Psoas muscle (tissue), 8 donors: Measurements from ENCODE around the gene PSEN1. TPM values are rescaled to one million over a fixed set of nuclear protein-coding genes. Genes with fewer than 3 reads are reported as not detected.
A peak's percentile ranks its signal among the peaks of the same experiment; 100 is the strongest.

Experiments
- ATAC-seq, 4 donors: fragments of 200-7000 bp; cut with Tn5 transposase; one replicate each; pipeline ENCODE4 v1.9.1; 2020; ENCODE audit warnings: moderate library complexity in 3 of 4, mild to moderate bottlenecking in 2 of 4
- DNase-seq, 2 donors: peaks; one replicate each; pipeline ENCODE4 v3.0.0-alpha.2; 2020
- H3K27ac ChIP-seq: fragments of 200-600 bp; one replicate; pipeline ENCODE4 v1.8.0; 2022
- H3K27me3 ChIP-seq, 3 donors: fragments of 200-600 bp in 1 of 3; one replicate each; pipeline versions ENCODE4 v1.6.1 to v1.8.0; 2013 to 2022; ENCODE audit warnings: low read length in 2 of 3, mild to moderate bottlenecking in 2 of 3, moderate library complexity in 1 of 3; ENCODE audit not compliant: insufficient read depth in 3 of 3
- H3K36me3 ChIP-seq, 2 donors: fragments of 200-600 bp in 1 of 2; one replicate each; pipeline versions ENCODE4 v1.6.1 to v1.8.0; 2013 to 2022; ENCODE audit warnings: low read depth in 1 of 2, mild to moderate bottlenecking in 1 of 2, moderate library complexity in 1 of 2; ENCODE audit not compliant: insufficient read depth in 1 of 2
- H3K4me1 ChIP-seq: fragments of 200-600 bp; one replicate; pipeline ENCODE4 v1.8.0; 2022
- H3K4me3 ChIP-seq: fragments of 200-600 bp; one replicate; pipeline ENCODE4 v1.8.0; 2022; ENCODE audit warnings: mild to moderate bottlenecking
- H3K9me3 ChIP-seq: fragments of 200-600 bp; one replicate; pipeline ENCODE4 v1.8.0; 2022
- WGBS, 3 donors: extraction: QIAGEN DNeasy Blood & Tissue Kit; methylation state at CpG; one replicate each; pipeline versions ENCODE4 v1.1.6 to v1.1.7; 2013; 5-methylcytosine and 5-hydroxymethylcytosine counted together
- intact Hi-C, 2 donors: fragments of 100-400 bp; cut with DNase I; formaldehyde crosslinking; loops; one replicate each; pipeline versions ENCODE4 v1.11.0 to v1.14.2; 2022
- polyA plus RNA-seq, 3 donors: library from polyadenylated mRNA; stranded (reverse); fragments of 200-250 nt; gene quantifications; one replicate each; pipeline ENCODE4 v1.2.3, GENCODE V29; 2013
- total RNA-seq, 4 donors: library from RNA; stranded (reverse); fragmentation: NEBNext Ultra II Directional in 2 of 4; extraction: Animal tissue kit (Norgen Biotek cat#: 25700) in 2 of 4; gene quantifications; one replicate each; pipeline versions ENCODE4 v1.2.1 to v1.2.4, GENCODE V29; 2021 to 2023
- TF ChIP-seq, protein P1 (sequence below): fragments of 200-600 bp; IDR thresholded peaks from one replicate; pipeline ENCODE4 v1.8.0; 2022; ENCODE audit warnings: antibody characterized with exemption
- donor health status: healthy with polysubstance abuse.
- donor health status: DM: no; HTN: no; CAD: no; lungs with moderate emphysema.
- donor health status: Bipolar disorder and iron deficiency.
- donor health status: healthy.
- donor health status: DM: yes; HTN: yes; CAD: no.
- donor health status: DM: no; HTN: no; CAD: no.
- donor health status: DM: no; HTN: no; CAD: no.
- donor health status: DM: yes; HTN: yes; CAD: no.

PSEN1 gene
- total and polyA plus RNA-seq, 7 donors: 14.2 to 32.5 (median 19.1) TPM

DNA sequence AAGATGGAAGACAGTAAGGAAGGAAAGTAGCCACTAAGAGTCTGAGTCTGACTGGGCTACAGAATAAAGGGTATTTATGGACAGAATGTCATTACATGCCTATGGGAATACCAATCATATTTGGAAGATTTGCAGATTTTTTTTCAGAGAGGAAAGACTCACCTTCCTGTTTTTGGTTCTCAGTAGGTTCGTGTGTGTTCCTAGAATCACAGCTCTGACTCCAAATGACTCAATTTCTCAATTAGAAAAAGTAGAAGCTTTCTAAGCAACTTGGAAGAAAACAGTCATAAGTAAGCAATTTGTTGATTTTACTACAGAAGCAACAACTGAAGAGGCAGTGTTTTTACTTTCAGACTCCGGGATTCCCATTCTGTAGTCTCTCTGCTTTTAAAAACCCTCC, 85.6 kb downstream of the PSEN1 start:
- no peaks in the 10 kb centered on the region for H3K9me3 ChIP-seq
- TF ChIP-seq, protein P1, sequence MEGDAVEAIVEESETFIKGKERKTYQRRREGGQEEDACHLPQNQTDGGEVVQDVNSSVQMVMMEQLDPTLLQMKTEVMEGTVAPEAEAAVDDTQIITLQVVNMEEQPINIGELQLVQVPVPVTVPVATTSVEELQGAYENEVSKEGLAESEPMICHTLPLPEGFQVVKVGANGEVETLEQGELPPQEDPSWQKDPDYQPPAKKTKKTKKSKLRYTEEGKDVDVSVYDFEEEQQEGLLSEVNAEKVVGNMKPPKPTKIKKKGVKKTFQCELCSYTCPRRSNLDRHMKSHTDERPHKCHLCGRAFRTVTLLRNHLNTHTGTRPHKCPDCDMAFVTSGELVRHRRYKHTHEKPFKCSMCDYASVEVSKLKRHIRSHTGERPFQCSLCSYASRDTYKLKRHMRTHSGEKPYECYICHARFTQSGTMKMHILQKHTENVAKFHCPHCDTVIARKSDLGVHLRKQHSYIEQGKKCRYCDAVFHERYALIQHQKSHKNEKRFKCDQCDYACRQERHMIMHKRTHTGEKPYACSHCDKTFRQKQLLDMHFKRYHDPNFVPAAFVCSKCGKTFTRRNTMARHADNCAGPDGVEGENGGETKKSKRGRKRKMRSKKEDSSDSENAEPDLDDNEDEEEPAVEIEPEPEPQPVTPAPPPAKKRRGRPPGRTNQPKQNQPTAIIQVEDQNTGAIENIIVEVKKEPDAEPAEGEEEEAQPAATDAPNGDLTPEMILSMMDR: no peak
- no peaks in the 10 kb centered on the region for H3K27me3 ChIP-seq
- 80 to 87% (median 86%) methylated on average over 2 of the region's 2 CpGs for WGBS, 3 donors
- intact Hi-C loops: no loop called here
- no peaks in the 10 kb centered on the region for H3K4me1 ChIP-seq
- H3K27ac ChIP-seq: no peak overlapping the region
- H3K36me3 ChIP-seq: peaks cover 9 to 60% of the 10 kb centered on the region in 2 donors
- ATAC-seq (no peak), DNase-seq (no peak)
- no peak overlapping the region for H3K4me3 ChIP-seq

DNA sequence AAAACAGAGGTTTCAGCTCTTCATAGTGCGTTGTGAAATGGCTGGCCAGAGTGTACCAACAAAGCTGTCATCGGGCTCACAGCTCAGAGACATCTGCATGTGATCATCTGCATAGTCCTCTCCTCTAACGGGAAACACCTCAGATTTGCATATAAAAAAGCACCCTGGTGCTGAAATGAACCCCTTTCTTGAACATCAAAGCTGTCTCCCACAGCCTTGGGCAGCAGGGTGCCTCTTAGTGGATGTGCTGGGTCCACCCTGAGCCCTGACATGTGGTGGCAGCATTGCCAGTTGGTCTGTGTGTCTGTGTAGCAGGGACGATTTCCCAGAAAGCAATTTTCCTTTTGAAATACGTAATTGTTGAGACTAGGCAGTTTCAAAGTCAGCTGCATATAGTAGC, 86.7 kb downstream of the PSEN1 start:
- H3K27ac ChIP-seq: no peak overlapping the region
- no peak overlapping the region for H3K4me3 ChIP-seq
- TF ChIP-seq, protein P1: no peak
- no peaks in the 10 kb centered on the region for H3K27me3 ChIP-seq
- intact Hi-C loops: no loop called here
- ATAC-seq (peak in 2 of 4 donors; percentile 41 to 69), DNase-seq (no peak)
- no peaks in the 10 kb centered on the region for H3K9me3 ChIP-seq
- H3K36me3 ChIP-seq: peaks cover 5 to 49% of the 10 kb centered on the region in 2 donors
- WGBS, 3 donors: 53 to 71% (median 54%) methylated on average over 5 of the region's 5 CpGs
- no peaks in the 10 kb centered on the region for H3K4me1 ChIP-seq

DNA sequence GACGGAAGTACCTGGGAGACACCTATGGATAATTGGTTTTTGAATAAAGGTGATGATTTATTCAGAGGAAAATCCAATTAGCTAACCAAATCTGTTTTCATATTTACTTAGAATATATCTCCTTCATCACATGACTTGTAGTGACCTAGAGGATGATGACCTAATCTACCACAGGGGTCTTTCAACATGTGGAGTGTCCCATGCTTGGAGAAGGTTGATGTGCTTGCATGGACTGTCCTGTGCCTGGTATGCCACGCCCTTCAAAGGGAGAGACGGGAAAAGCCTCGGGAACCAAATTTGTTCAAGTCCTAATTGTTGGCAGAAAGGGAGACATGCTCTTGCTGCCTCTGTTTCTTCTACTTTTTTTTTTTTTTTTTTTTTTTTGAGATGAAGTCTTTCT, 89.2 kb downstream of the PSEN1 start:
- Histone ChIP-seq H3K27ac (no peak overlapping the region), H3K36me3 (peaks cover 0 to 25% of the 10 kb centered on the region in 2 donors), H3K4me3 (no peak overlapping the region), H3K9me3 (no peaks in the 10 kb centered on the region), H3K4me1 (peaks cover 3% of the 10 kb centered on the region), H3K27me3 (no peaks in the 10 kb centered on the region)
- no peak for DNase-seq
- ATAC-seq: no peak
- TF ChIP-seq, protein P1: no peak
- WGBS, 3 donors: 74 to 82% (median 76%) methylated on average over 4 of the region's 4 CpGs
- intact Hi-C loops: no loop called here

DNA sequence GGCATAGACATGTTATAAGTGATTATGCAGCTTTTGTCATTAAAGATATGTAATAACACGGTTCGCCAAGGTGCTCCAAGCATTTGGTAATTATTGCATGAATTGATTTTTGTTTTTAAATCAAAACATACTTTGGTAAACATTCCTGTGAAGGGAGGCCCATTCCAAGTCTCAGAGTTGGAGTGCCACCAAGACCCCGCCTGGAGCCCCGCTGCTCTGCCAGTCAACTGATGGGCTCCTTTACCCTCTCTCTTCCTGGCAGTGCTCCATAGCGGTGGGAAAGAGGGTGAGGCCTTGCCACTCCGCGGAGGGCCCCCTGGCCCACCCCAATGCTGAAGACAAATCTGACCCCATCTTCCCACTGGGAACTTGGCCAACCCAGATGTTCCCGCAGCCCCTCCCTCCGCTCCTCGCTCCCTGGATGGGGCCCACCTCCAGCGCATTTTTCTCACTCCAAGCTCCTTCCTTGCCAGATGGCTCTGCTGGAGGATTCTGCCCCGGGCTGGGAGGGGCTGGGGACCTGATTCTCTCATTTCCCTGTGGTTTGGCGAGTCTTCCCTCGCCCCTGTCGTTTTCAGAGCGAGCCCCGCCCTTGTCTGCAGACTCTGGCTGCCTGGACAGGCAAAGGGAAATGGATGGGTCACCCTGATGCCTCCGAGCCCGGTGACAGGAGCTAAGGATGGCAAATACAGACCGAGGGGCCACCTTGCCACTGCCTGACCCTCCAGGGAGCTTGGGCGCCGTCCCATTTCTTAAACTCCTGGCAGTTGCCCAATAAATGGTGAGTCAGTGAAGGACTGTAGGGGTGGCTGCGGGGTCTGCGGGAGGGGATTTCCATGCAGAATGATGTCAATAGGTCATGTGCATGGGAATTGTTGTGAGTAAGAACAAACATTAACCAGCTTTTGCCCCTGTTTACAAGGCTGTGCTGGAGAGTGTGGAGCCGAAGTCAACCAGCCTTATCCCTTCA, 91.8 kb downstream of the PSEN1 start:
- intact Hi-C loops: no loop called here
- Histone ChIP-seq H3K27me3 (peaks cover 0 to 7% (median 0%) of the 10 kb centered on the region in 3 donors), H3K27ac (no peak overlapping the region), H3K36me3 (peaks cover 0 to under 1% of the 10 kb centered on the region in 2 donors), H3K4me1 (peaks cover 3% of the 10 kb centered on the region), H3K4me3 (no peak overlapping the region), H3K9me3 (no peaks in the 10 kb centered on the region)
- TF ChIP-seq, protein P1: no peak
- 25 to 34% (median 29%) methylated on average over 25 of the region's 25 CpGs for WGBS, 3 donors
- ATAC-seq (peak; percentile 29 to 55 (median 46)), DNase-seq (peak; percentile 68 to 77)
